Astrocyte (in vitro differentiated cells and primary cell): ENCODE data around the gene SLC35F1. TPM values are rescaled to one million over a fixed set of nuclear protein-coding genes. Genes with fewer than 3 reads are reported as not detected.

Experiments
- DNase-seq: peaks from one replicate; pipeline ENCODE4 v3.0.0-alpha.2; 2010; ENCODE audit warnings: low read depth
- FAIRE-seq: peaks from 2 replicates; lab custom pipeline; 2011; peaks lifted over from hg19 to GRCh38; lab: Jason Lieb, UNC
- H2AFZ ChIP-seq: 2 replicates; pipeline ENCODE4 v1.6.0; 2012; ENCODE audit warnings: low read depth, low read length, inconsistent platforms
- H3K27ac ChIP-seq: 2 replicates; pipeline ENCODE4 v1.5.1; 2011; ENCODE audit warnings: low read depth, low read length, inconsistent platforms
- H3K27me3 ChIP-seq: 2 replicates; pipeline ENCODE4 v1.6.0; 2011; ENCODE audit warnings: low read length, inconsistent platforms; ENCODE audit not compliant: insufficient read depth
- H3K36me3 ChIP-seq: 2 replicates; pipeline ENCODE4 v1.5.1; 2011; ENCODE audit warnings: low read length, inconsistent platforms; ENCODE audit not compliant: insufficient read depth
- H3K4me1 ChIP-seq: 2 replicates; pipeline ENCODE4 v1.5.1; 2011; ENCODE audit warnings: low read length, inconsistent platforms; ENCODE audit not compliant: insufficient read depth
- H3K4me2 ChIP-seq: 2 replicates; pipeline ENCODE4 v1.6.0; 2012; ENCODE audit warnings: low read length, inconsistent platforms
- H3K4me3 ChIP-seq: 2 replicates; pipeline ENCODE4 v1.5.1; 2011; ENCODE audit warnings: low read depth, mild to moderate bottlenecking, low read length, inconsistent platforms; ENCODE audit not compliant: insufficient read depth
- H3K79me2 ChIP-seq: 2 replicates; pipeline ENCODE4 v1.6.0; 2012; ENCODE audit warnings: mild to moderate bottlenecking, low read length, inconsistent platforms; ENCODE audit not compliant: insufficient read depth
- H3K9ac ChIP-seq: 2 replicates; pipeline ENCODE4 v1.6.0; 2012; ENCODE audit warnings: mild to moderate bottlenecking, low read length, inconsistent platforms
- H3K9me3 ChIP-seq: 2 replicates; pipeline ENCODE4 v1.5.1; 2012; ENCODE audit warnings: low read depth, mild to moderate bottlenecking, low read length, inconsistent platforms; ENCODE audit not compliant: insufficient read depth
- H4K20me1 ChIP-seq: 2 replicates; pipeline ENCODE4 v1.6.0; 2012; ENCODE audit warnings: low read length, inconsistent platforms; ENCODE audit not compliant: insufficient read depth
- H3K27ac Mint-ChIP-seq: one replicate; pipeline ENCODE4 v1.8.0; 2021; ENCODE audit warnings: mild to moderate bottlenecking, mixed read lengths; ENCODE audit not compliant: unreplicated experiment
- H3K27me3 Mint-ChIP-seq: one replicate; pipeline ENCODE4 v1.8.0; 2021; ENCODE audit warnings: low read depth, mixed read lengths; ENCODE audit not compliant: unreplicated experiment
- H3K36me3 Mint-ChIP-seq: one replicate; pipeline ENCODE4 v1.8.0; 2021; ENCODE audit warnings: low read depth, mixed read lengths; ENCODE audit not compliant: unreplicated experiment
- H3K4me1 Mint-ChIP-seq: one replicate; pipeline ENCODE4 v1.8.0; 2021; ENCODE audit warnings: low read depth, mixed read lengths; ENCODE audit not compliant: unreplicated experiment
- H3K4me3 Mint-ChIP-seq: one replicate; pipeline ENCODE4 v1.8.0; 2021; ENCODE audit warnings: mild to moderate bottlenecking, moderate library complexity, mixed read lengths; ENCODE audit not compliant: unreplicated experiment
- H3K9me3 Mint-ChIP-seq: one replicate; pipeline ENCODE4 v1.8.0; 2021; ENCODE audit warnings: mild to moderate bottlenecking, mixed read lengths; ENCODE audit not compliant: unreplicated experiment
- EZH2 ChIP-seq: IDR thresholded peaks from 2 replicates; pipeline ENCODE4 v1.6.1; 2012; ENCODE audit warnings: mild to moderate bottlenecking, low read length, inconsistent platforms; ENCODE audit not compliant: insufficient read depth
- total RNA-seq: library from RNA; stranded (reverse); gene quantifications from 2 replicates; pipeline ENCODE4 v1.2.1, GENCODE V29; 2021
- TF ChIP-seq, protein P1 (sequence below): IDR thresholded peaks from 2 replicates; pipeline ENCODE4 v1.5.1; 2011; ENCODE audit warnings: low read depth, mild to moderate bottlenecking, inconsistent platforms, low read length, moderate library complexity; ENCODE audit not compliant: insufficient read depth

Gene SLC35F1
- total RNA-seq, 1 donor from 2014 or later, result 1.0 TPM

DNA sequence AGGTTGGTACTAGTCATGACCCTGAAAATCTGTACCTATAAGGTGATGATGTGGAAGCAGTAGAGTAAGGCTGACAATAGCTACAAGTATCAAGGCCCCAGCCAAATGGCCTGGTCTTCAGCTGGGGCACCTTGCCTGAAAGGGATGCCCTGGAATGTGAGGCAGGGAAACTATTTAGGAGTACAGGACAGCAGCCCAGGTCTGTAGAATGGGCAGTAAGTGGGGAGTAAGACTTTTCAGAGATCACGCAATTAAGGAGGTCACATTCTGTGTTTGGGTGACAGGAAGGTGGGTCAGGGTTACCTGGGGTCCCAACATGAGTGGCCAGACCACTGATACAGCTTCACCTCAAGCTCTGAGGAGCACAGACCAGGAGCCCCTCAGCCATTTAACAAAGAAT is 9.4 kb downstream of the SLC35F1 start:
- H3K36me3 ChIP-seq, result no peaks in the 10 kb centered on the region
- TF ChIP-seq, protein P1, sequence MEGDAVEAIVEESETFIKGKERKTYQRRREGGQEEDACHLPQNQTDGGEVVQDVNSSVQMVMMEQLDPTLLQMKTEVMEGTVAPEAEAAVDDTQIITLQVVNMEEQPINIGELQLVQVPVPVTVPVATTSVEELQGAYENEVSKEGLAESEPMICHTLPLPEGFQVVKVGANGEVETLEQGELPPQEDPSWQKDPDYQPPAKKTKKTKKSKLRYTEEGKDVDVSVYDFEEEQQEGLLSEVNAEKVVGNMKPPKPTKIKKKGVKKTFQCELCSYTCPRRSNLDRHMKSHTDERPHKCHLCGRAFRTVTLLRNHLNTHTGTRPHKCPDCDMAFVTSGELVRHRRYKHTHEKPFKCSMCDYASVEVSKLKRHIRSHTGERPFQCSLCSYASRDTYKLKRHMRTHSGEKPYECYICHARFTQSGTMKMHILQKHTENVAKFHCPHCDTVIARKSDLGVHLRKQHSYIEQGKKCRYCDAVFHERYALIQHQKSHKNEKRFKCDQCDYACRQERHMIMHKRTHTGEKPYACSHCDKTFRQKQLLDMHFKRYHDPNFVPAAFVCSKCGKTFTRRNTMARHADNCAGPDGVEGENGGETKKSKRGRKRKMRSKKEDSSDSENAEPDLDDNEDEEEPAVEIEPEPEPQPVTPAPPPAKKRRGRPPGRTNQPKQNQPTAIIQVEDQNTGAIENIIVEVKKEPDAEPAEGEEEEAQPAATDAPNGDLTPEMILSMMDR, result no peak
- TF ChIP-seq EZH2, result no peak
- H3K36me3 Mint-ChIP-seq, result no peaks in the 10 kb centered on the region
- no peaks in the 10 kb centered on the region for H3K9me3 Mint-ChIP-seq
- H3K4me1 ChIP-seq, result peaks cover 10% of the 10 kb centered on the region
- H3K27me3 ChIP-seq, result peaks cover 4% of the 10 kb centered on the region
- no peak overlapping the region for H3K27ac Mint-ChIP-seq
- no peak overlapping the region for H2AFZ ChIP-seq
- FAIRE-seq (no peak), DNase-seq (no peak)
- H3K4me3 ChIP-seq, result no peak overlapping the region
- no peak overlapping the region for H3K27ac ChIP-seq
- no peaks in the 10 kb centered on the region for H3K27me3 Mint-ChIP-seq
- no peak overlapping the region for H3K9ac ChIP-seq
- H4K20me1 ChIP-seq, result no peaks in the 10 kb centered on the region
- H3K9me3 ChIP-seq, result no peaks in the 10 kb centered on the region
- H3K4me1 Mint-ChIP-seq, result no peaks in the 10 kb centered on the region
- no peaks in the 10 kb centered on the region for H3K79me2 ChIP-seq
- H3K4me2 ChIP-seq, result no peak overlapping the region
- H3K4me3 Mint-ChIP-seq, result no peak overlapping the region

DNA sequence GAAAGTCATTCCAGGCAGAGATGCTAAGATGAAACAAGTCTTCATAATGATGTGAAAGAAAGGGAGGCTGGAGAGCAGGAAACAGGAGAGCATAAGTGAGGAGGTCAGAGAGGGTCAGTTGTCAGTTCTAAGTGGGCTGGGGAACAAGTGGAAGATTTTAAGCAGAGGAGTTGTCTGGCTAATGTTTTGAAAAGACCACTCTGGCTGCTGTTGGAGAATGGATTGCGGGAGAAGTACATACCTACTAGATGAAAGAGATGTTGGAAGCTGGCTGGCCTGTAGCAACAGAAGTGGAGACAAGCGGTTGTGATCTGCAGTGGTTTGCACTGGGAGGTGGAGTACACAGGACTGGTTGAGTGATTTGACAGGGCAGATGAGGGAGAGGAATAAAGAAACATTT is 10.1 kb downstream of the SLC35F1 start:
- Histone ChIP-seq H2AFZ (no peak overlapping the region), H3K79me2 (no peaks in the 10 kb centered on the region), H3K27ac (no peak overlapping the region), H3K27me3 (peaks cover 4% of the 10 kb centered on the region), H3K9ac (no peak overlapping the region), H4K20me1 (no peaks in the 10 kb centered on the region), H3K4me3 (no peak overlapping the region), H3K36me3 (no peaks in the 10 kb centered on the region), H3K4me2 (no peak overlapping the region), H3K4me1 (peaks cover 10% of the 10 kb centered on the region), H3K9me3 (no peaks in the 10 kb centered on the region)
- Mint-ChIP-seq H3K27me3 (no peaks in the 10 kb centered on the region), H3K36me3 (no peaks in the 10 kb centered on the region), H3K4me3 (no peak overlapping the region), H3K27ac (no peak overlapping the region), H3K9me3 (no peaks in the 10 kb centered on the region), H3K4me1 (no peaks in the 10 kb centered on the region)
- no peak for TF ChIP-seq EZH2
- TF ChIP-seq, protein P1, result no peak
- DNase-seq (no peak), FAIRE-seq (no peak)

DNA sequence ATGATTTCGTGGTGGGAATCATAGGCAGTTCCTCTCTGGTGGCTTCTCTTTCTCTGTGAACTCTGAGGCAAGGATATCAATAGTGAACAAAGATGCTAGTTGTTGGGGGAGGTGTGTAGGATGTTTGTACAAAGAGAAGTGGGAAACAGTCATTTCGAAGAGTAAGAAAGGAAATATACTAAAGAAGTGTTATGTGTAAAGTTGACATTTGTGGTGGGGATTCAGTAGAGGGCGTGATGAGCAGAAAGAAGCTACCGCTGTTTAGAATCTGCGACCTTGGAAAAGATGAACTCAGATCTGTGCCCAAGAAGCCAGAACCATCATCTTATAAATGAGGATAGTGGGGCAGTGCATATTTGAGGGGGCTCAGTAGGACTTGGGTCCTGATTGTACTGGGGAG is 11.4 kb downstream of the SLC35F1 start:
- Histone ChIP-seq H3K27me3 (peaks cover 4% of the 10 kb centered on the region), H3K9ac (no peak overlapping the region), H3K79me2 (no peaks in the 10 kb centered on the region), H2AFZ (no peak overlapping the region), H3K9me3 (no peaks in the 10 kb centered on the region), H3K27ac (no peak overlapping the region), H3K36me3 (no peaks in the 10 kb centered on the region), H3K4me2 (no peak overlapping the region), H3K4me1 (peaks cover 10% of the 10 kb centered on the region), H3K4me3 (no peak overlapping the region), H4K20me1 (no peaks in the 10 kb centered on the region)
- no peaks in the 10 kb centered on the region for H3K36me3 Mint-ChIP-seq
- no peak overlapping the region for H3K4me3 Mint-ChIP-seq
- H3K9me3 Mint-ChIP-seq, result no peaks in the 10 kb centered on the region
- TF ChIP-seq, protein P1, result no peak
- TF ChIP-seq EZH2, result no peak
- H3K27me3 Mint-ChIP-seq, result no peaks in the 10 kb centered on the region
- H3K4me1 Mint-ChIP-seq, result no peaks in the 10 kb centered on the region
- DNase-seq (no peak), FAIRE-seq (no peak)
- no peak overlapping the region for H3K27ac Mint-ChIP-seq
